ENCODE measurements around the gene PHPT1. TPM values are rescaled to one million over a fixed set of nuclear protein-coding genes. Genes with fewer than 3 reads are reported as not detected.

The PHPT1 gene
- total and polyA plus RNA-seq, 2 of the 13 experiments (the other 11 are each of a cell fraction or from before 2014, with no cell fraction given) = 189 to 192 TPM

GRCh38 chr9:136803551-136804508 lies 45.4 kb upstream of the PHPT1 start (continued):
- TF ChIP-seq BCLAF1 (IDR thresholded peaks at IDR 0.05) (no peak), PBX3 (CRISPR knock-in tag; IDR thresholded peaks at IDR 0.05; ENCODE audit: borderline replicate concordance) (peak; percentile 40; the same call in 1 of the 2 replicates), DRAP1 (CRISPR knock-in tag; IDR thresholded peaks at IDR 0.05) (no peak), PRPF4 (IDR thresholded peaks at IDR 0.05; ENCODE audit: low read depth, low read length, poor library complexity, severe bottlenecking) (no peak), PHF8 (CRISPR knock-in tag; IDR thresholded peaks at IDR 0.05) (no peak), ZNF333 (CRISPR knock-in tag; IDR thresholded peaks at IDR 0.05; ENCODE audit: borderline replicate concordance) (no peak), ARID5B (CRISPR knock-in tag; IDR thresholded peaks at IDR 0.05) (no peak), KDM2A (CRISPR knock-in tag; IDR thresholded peaks at IDR 0.05; ENCODE audit: borderline replicate concordance, low read depth) (0 out of 2 replicates have a peak, but pooled peaks have one; percentile 23), ZNF296 (CRISPR knock-in tag; conservative IDR thresholded peaks at IDR 0.05) (no peak), HMGXB3 (CRISPR knock-in tag; IDR thresholded peaks at IDR 0.05; ENCODE audit: borderline replicate concordance) (no peak), ZBTB39 (CRISPR knock-in tag; IDR thresholded peaks at IDR 0.05) (no peak)

Measured in HepG2 (cell line).